ENCODE data around the gene SRD5A3.

The SRD5A3 gene

DNA sequence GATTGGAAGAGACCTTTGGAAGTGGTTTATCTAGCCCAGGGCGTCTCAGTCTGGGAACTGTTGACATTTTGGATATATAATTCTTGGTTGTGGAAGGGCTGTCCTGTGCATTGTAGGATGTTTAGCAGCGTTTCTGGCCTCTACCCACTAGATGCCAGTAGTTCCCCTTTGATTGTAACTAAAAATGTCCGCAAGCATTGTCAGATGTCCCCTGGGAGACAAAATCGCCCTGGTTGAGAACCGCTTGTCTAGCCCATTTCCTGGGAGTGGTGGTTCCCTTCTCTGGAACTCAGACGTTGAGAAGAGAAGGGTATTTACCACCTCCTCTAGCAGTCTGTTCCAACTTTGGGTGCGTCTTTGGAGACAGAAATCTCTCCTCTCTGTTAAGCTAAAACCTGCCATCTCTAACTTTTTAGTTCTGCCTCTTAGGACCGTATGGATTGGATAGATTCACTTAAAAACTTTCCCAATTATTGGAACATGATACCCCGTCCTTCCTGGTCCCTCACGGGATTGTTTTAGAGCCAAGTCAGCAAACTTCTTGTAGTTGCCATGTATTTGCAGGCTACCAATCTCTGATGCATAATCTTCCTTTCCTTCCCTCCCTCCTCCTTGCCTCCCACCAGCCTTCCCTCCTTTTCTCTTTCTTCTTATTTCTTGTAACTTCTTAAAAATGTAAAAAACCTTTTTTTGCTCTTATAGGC lies 63.6 kb downstream of the SRD5A3 start:
- DNase-seq (ENCODE audit: low spot score) = no peak

DNA sequence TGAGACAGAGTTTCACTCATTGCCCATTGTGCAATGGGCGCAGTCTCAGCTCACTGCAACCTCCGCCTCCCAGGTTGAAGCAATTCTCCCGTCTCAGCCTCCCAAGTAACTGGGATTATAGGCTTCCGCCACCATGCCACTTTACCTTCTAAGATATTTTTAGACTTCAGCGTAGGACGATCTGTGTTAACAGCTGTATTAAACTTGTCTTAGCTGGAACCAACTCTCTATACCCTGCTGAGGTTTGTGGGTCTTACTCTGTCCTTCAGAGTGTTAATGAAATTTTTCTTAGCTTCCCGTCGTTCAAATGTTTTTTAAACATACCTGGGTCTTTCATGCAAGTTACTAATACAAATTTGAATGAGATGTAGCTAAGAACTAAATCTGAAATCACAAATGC lies 64.4 kb downstream of the SRD5A3 start:
- DNase-seq (ENCODE audit: low spot score) = no peak

DNA sequence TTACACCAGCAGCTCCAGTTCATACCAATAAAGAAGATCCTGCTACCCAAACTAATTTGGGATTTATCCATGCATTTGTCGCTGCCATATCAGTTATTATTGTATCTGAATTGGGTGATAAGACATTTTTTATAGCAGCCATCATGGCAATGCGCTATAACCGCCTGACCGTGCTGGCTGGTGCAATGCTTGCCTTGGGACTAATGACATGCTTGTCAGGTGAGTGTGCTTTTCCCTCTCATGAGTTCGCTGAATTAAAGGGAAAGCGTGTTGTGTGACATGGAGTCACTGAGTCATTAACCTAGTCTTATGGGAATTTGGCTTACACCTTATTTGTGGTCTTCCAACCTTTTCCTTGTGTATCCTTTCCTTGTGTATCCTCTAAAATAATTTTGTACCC lies 65.6 kb downstream of the SRD5A3 start:
- DNase-seq (ENCODE audit: low spot score) = no peak

DNA sequence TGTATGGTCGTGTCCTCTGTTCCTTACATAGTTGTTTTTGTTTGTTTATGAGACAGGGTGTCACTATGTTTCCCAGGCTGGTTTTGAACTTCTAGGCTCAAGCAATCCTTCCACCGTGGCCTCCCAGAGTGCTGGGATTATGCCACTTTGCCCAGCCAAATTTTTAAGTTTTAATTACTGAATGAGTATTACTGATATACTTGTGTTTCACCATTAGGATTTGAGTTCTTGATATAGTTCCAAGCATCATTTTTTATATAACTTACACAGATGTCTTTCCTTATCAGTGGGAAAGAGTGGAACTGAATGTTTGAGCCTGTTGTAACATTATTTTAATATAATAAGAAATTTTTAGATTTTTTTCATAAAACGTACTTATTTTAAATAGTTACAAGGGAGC lies 70.1 kb downstream of the SRD5A3 start:
- DNase-seq (ENCODE audit: low spot score) = no peak
